H9 (cell line): ENCODE results near the gene ARMH1. TPM values are rescaled to one million over a fixed set of nuclear protein-coding genes. Genes with fewer than 3 reads are reported as not detected.

Source experiments
- DNase-seq: peaks from one replicate; pipeline ENCODE4 v3.0.0-alpha.2; 2017
- H2AFZ ChIP-seq: one replicate; pipeline ENCODE4 v1.6.1; 2013; ENCODE audit warnings: mild to moderate bottlenecking, low read length, control low read depth, moderate library complexity
- H2AK5ac ChIP-seq: 2 replicates; pipeline ENCODE4 v1.6.1; 2013; ENCODE audit warnings: low read length, control low read depth, mixed read lengths; ENCODE audit not compliant: insufficient read length
- H2BK120ac ChIP-seq: one replicate; pipeline ENCODE4 v1.6.1; 2013; ENCODE audit warnings: low read depth, mild to moderate bottlenecking, low read length, control low read depth, inconsistent platforms; ENCODE audit not compliant: poor library complexity, severe bottlenecking
- H2BK12ac ChIP-seq: 2 replicates; pipeline ENCODE4 v1.6.1; 2013; ENCODE audit warnings: low read length, control low read depth, mixed read lengths, low read depth; ENCODE audit not compliant: insufficient read length
- H2BK15ac ChIP-seq: 2 replicates; pipeline ENCODE4 v1.6.1; 2013; ENCODE audit warnings: low read depth, low read length, control low read depth
- H2BK20ac ChIP-seq: one replicate; pipeline ENCODE4 v1.6.1; 2013; ENCODE audit warnings: low read depth, mild to moderate bottlenecking, low read length, control low read depth, inconsistent platforms; ENCODE audit not compliant: poor library complexity, severe bottlenecking
- H2BK5ac ChIP-seq: 2 replicates; pipeline ENCODE4 v1.6.1; 2013; ENCODE audit warnings: low read length, control low read depth, mixed read lengths; ENCODE audit not compliant: insufficient read length
- H3K14ac ChIP-seq: 2 replicates; pipeline ENCODE4 v1.6.1; 2013; ENCODE audit warnings: low read length, control low read depth; ENCODE audit not compliant: insufficient read depth
- H3K18ac ChIP-seq: 2 replicates; pipeline ENCODE4 v1.6.1; 2013; ENCODE audit warnings: low read depth, mild to moderate bottlenecking, mixed read lengths, low read length, control low read depth; ENCODE audit not compliant: insufficient read length
- H3K23ac ChIP-seq: 2 replicates; pipeline ENCODE4 v1.6.1; 2013; ENCODE audit warnings: low read length, control low read depth, mixed read lengths, low read depth; ENCODE audit not compliant: insufficient read length
- H3K23me2 ChIP-seq: 2 replicates; pipeline ENCODE4 v1.6.1; 2013; ENCODE audit warnings: low read depth, mild to moderate bottlenecking, mixed read lengths, low read length, control low read depth; ENCODE audit not compliant: insufficient read length, poor library complexity, severe bottlenecking
- H3K27ac ChIP-seq: 2 replicates; pipeline ENCODE4 v1.5.1; 2013; ENCODE audit warnings: low read length, control low read depth, mixed read lengths, low read depth; ENCODE audit not compliant: insufficient read length
- H3K27me3 ChIP-seq: 2 replicates; pipeline ENCODE4 v1.6.1; 2013; ENCODE audit warnings: low read length, control low read depth, inconsistent platforms; ENCODE audit not compliant: insufficient read depth
- H3K4ac ChIP-seq: 2 replicates; pipeline ENCODE4 v1.6.1; 2013; ENCODE audit warnings: low read depth, mild to moderate bottlenecking, control low read depth, inconsistent platforms, low read length, moderate library complexity
- H3K4me1 ChIP-seq: 2 replicates; pipeline ENCODE4 v1.6.1; 2013; ENCODE audit warnings: low read length, control low read depth, inconsistent platforms; ENCODE audit not compliant: insufficient read depth
- H3K4me2 ChIP-seq: 2 replicates; pipeline ENCODE4 v1.6.1; 2013; ENCODE audit warnings: low read length, control low read depth, mixed read lengths; ENCODE audit not compliant: insufficient read length, insufficient read depth
- H3K56ac ChIP-seq: 2 replicates; pipeline ENCODE4 v1.6.1; 2013; ENCODE audit warnings: low read depth, mild to moderate bottlenecking, mixed read lengths, low read length, control low read depth; ENCODE audit not compliant: insufficient read length
- H3K79me1 ChIP-seq: 2 replicates; pipeline ENCODE4 v1.6.1; 2013; ENCODE audit warnings: low read depth, mild to moderate bottlenecking, moderate library complexity, low read length, control low read depth, inconsistent platforms; ENCODE audit not compliant: insufficient read depth, poor library complexity, severe bottlenecking
- H3K79me2 ChIP-seq: 2 replicates; pipeline ENCODE4 v1.6.1; 2013; ENCODE audit warnings: low read length, control low read depth, inconsistent platforms; ENCODE audit not compliant: insufficient read depth
- H3K9ac ChIP-seq: 2 replicates; pipeline ENCODE4 v1.6.1; 2013; ENCODE audit warnings: low read length, control low read depth, mixed read lengths; ENCODE audit not compliant: insufficient read length; ENCODE audit errors: extremely low read depth
- H3K9me3 ChIP-seq: one replicate; pipeline ENCODE4 v1.6.1; 2013; ENCODE audit warnings: low read depth, low read length, inconsistent platforms; ENCODE audit not compliant: control insufficient read depth
- H3T11ph ChIP-seq: one replicate; pipeline ENCODE4 v1.6.1; 2013; ENCODE audit warnings: mild to moderate bottlenecking, low read length, control low read depth, inconsistent platforms
- H4K20me1 ChIP-seq: one replicate; pipeline ENCODE4 v1.6.1; 2013; ENCODE audit not compliant: control insufficient read depth, insufficient read length, insufficient read depth
- H4K5ac ChIP-seq: 2 replicates; pipeline ENCODE4 v1.6.1; 2013; ENCODE audit warnings: low read depth, mild to moderate bottlenecking, mixed read lengths, low read length, control low read depth; ENCODE audit not compliant: insufficient read length
- H4K8ac ChIP-seq: replicated peaks from 2 replicates; pipeline ENCODE4 v1.6.1; 2013; ENCODE audit warnings: low read length, control low read depth, mixed read lengths, low read depth; ENCODE audit not compliant: insufficient read length
- H4K91ac ChIP-seq: 2 replicates; pipeline ENCODE4 v1.6.1; 2013; ENCODE audit warnings: low read depth, mild to moderate bottlenecking, moderate library complexity, mixed read lengths, low read length, control low read depth; ENCODE audit not compliant: insufficient read length
- H3K27ac Mint-ChIP-seq, 3 experiments: 2 replicates in 2 of 3; 3 replicates in 1 of 3; pipeline ENCODE4 v1.8.0; 2020 to 2021; ENCODE audit warnings: mixed read lengths in 3 of 3, mild to moderate bottlenecking in 1 of 3, moderate library complexity in 1 of 3
- H3K27me3 Mint-ChIP-seq: 2 replicates; pipeline ENCODE4 v1.8.0; 2021; ENCODE audit warnings: low read depth, mild to moderate bottlenecking, moderate library complexity, mixed read lengths
- H3K36me3 Mint-ChIP-seq, 3 experiments: 2 replicates in 2 of 3; 3 replicates in 1 of 3; pipeline ENCODE4 v1.8.0; 2020 to 2021; ENCODE audit warnings: low read depth in 3 of 3, mixed read lengths in 3 of 3; ENCODE audit not compliant: insufficient read depth in 1 of 3
- H3K4me1 Mint-ChIP-seq, 2 experiments: 2 replicates each; pipeline ENCODE4 v1.8.0; 2020; ENCODE audit warnings: mixed read lengths in 2 of 2
- H3K4me3 Mint-ChIP-seq, 2 experiments: 2 replicates in 1 of 2; 3 replicates in 1 of 2; pipeline ENCODE4 v1.8.0; 2020 to 2021; ENCODE audit warnings: mild to moderate bottlenecking in 2 of 2, mixed read lengths in 2 of 2, moderate library complexity in 1 of 2
- H3K9me3 Mint-ChIP-seq, 2 experiments: 2 replicates in 1 of 2; 3 replicates in 1 of 2; pipeline ENCODE4 v1.8.0; 2020; ENCODE audit warnings: mild to moderate bottlenecking in 2 of 2, mixed read lengths in 2 of 2, moderate library complexity in 1 of 2
- WGBS: extraction: QIAGEN DNeasy Blood & Tissue Kit; methylation state at CpG from one replicate; pipeline ENCODE4 v1.1.7; 2013; ENCODE audit warnings: missing lambda C conversion rate, low lambda C conversion rate, mixed read lengths; ENCODE audit not compliant: insufficient read length; ENCODE audit errors: extremely low coverage; 5-methylcytosine and 5-hydroxymethylcytosine counted together
- total RNA-seq: library from RNA; stranded (reverse); gene quantifications from 2 replicates; pipeline ENCODE4 v1.2.1, GENCODE V29; 2021
- TF ChIP-seq, protein P1 (sequence below): fragments of 200-600 bp; sonication (generic); conservative IDR thresholded peaks from 3 replicates; pipeline ENCODE4 v1.8.0; 2021; ENCODE audit warnings: antibody characterized with exemption, mild to moderate bottlenecking

The ARMH1 gene
- total RNA-seq, 1 experiment from 2014 or later: 1.0 TPM

DNA sequence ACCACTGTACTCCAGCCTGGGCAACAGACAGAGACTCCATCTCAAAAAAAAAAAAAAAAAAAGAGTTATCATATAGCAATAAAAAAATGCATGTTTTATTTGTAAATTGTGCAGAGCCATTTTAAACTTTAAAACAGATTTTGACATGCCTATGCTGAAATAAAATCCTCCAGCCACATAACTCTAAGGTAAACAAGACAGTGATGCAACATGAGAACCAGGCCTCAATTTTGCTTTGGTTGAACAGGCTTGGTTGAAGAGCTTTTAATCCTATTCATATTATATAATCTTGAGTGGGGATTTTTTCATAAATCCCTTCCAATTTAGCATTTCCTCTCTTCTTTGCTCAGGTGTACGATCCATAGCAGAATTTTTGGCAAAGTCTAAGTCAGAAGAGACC, 26.1 kb downstream of the ARMH1 start:
- no CpG with 5 or more reads among the region's 1 CpG for WGBS
- H3K4me1 Mint-ChIP-seq: peaks cover 0 to 4% of the 10 kb centered on the region in 2 experiments; a peak in 2 of 4 replicates
- DNase-seq: no peak
- H3K27ac Mint-ChIP-seq: no peak overlapping the region
- no peak overlapping the region for H3K4me3 Mint-ChIP-seq
- Histone ChIP-seq H3K27ac (no peak overlapping the region), H3K79me1 (no peaks in the 10 kb centered on the region), H2AFZ (no peak overlapping the region), H3K14ac (no peak overlapping the region), H2BK120ac (no peak overlapping the region), H3K4me1 (no peaks in the 10 kb centered on the region), H4K8ac (no peak overlapping the region), H2AK5ac (no peak overlapping the region), H3T11ph (no peak overlapping the region), H3K4ac (no peak overlapping the region), H3K27me3 (no peaks in the 10 kb centered on the region), H3K9ac (no peak overlapping the region), H3K23me2 (no peaks in the 10 kb centered on the region), H4K20me1 (no peaks in the 10 kb centered on the region), H2BK5ac (no peak overlapping the region), H2BK15ac (no peak overlapping the region), H3K79me2 (no peaks in the 10 kb centered on the region), H3K4me2 (no peak overlapping the region), H2BK20ac (no peak overlapping the region), H3K9me3 (no peaks in the 10 kb centered on the region), H3K56ac (no peak overlapping the region), H3K18ac (no peak overlapping the region), H2BK12ac (no peak overlapping the region), H3K23ac (no peak overlapping the region), H4K5ac (no peak overlapping the region), H4K91ac (no peak overlapping the region)
- no peaks in the 10 kb centered on the region for H3K36me3 Mint-ChIP-seq
- H3K27me3 Mint-ChIP-seq: peaks cover 5% of the 10 kb centered on the region
- H3K9me3 Mint-ChIP-seq: no peaks in the 10 kb centered on the region
- TF ChIP-seq, protein P1, sequence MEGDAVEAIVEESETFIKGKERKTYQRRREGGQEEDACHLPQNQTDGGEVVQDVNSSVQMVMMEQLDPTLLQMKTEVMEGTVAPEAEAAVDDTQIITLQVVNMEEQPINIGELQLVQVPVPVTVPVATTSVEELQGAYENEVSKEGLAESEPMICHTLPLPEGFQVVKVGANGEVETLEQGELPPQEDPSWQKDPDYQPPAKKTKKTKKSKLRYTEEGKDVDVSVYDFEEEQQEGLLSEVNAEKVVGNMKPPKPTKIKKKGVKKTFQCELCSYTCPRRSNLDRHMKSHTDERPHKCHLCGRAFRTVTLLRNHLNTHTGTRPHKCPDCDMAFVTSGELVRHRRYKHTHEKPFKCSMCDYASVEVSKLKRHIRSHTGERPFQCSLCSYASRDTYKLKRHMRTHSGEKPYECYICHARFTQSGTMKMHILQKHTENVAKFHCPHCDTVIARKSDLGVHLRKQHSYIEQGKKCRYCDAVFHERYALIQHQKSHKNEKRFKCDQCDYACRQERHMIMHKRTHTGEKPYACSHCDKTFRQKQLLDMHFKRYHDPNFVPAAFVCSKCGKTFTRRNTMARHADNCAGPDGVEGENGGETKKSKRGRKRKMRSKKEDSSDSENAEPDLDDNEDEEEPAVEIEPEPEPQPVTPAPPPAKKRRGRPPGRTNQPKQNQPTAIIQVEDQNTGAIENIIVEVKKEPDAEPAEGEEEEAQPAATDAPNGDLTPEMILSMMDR: no peak
